Right cardiac atrium (tissue), 5 donors: ENCODE data around the gene AOC1. TPM values are rescaled to one million over a fixed set of nuclear protein-coding genes. Genes with fewer than 3 reads are reported as not detected.

ENCODE experiments used
- ATAC-seq, 2 donors: fragments of 200-7000 bp; cut with Tn5 transposase; one replicate each; pipeline versions ENCODE4 v1.8.0 to v1.9.1; 2020; ENCODE audit warnings: moderate library complexity in 2 of 2, mild to moderate bottlenecking in 1 of 2
- DNase-seq, 3 donors: peaks; one replicate each; pipeline ENCODE4 v3.0.0-alpha.2; 2020
- H3K27ac ChIP-seq: one replicate; pipeline ENCODE4 v1.5.1; 2013; ENCODE audit warnings: mild to moderate bottlenecking, low read length, control low read depth, moderate library complexity
- H3K27me3 ChIP-seq: one replicate; pipeline ENCODE4 v1.6.1; 2013; ENCODE audit not compliant: control insufficient read depth, insufficient read depth
- H3K4me1 ChIP-seq: one replicate; pipeline ENCODE4 v1.6.1; 2013; ENCODE audit warnings: low read length; ENCODE audit not compliant: control insufficient read depth, insufficient read depth
- H3K4me3 ChIP-seq: one replicate; pipeline ENCODE4 v1.5.1; 2013; ENCODE audit warnings: low read length, control low read depth
- H3K9me3 ChIP-seq: one replicate; pipeline ENCODE4 v1.6.1; 2013; ENCODE audit warnings: low read length; ENCODE audit not compliant: control insufficient read depth
- WGBS: extraction: QIAGEN DNeasy Blood & Tissue Kit; methylation state at CpG from one replicate; pipeline ENCODE4 v1.1.7; 2013; 5-methylcytosine and 5-hydroxymethylcytosine counted together
- intact Hi-C, 4 donors: fragments of 100-400 bp; cut with DNase I; formaldehyde crosslinking; loops; one replicate each; pipeline versions ENCODE4 v1.11.0 to v1.14.0; 2022 to 2023
- polyA plus RNA-seq: library from polyadenylated mRNA; stranded (reverse); fragments of 200-250 nt; gene quantifications from one replicate; pipeline ENCODE4 v1.2.3, GENCODE V29; 2013
- total RNA-seq, 4 donors: library from RNA; stranded (reverse); fragmentation: NEBNext Ultra II Directional; extraction: Animal tissue kit (Norgen Biotek cat#: 25700); gene quantifications; one replicate each; pipeline ENCODE4 v1.2.1, GENCODE V29; 2021
- donor health status: healthy with polysubstance abuse.
- donor health status: DM: no; HTN: yes; CAD: no.
- donor health status: DM: no; HTN: no; CAD: no.
- donor health status: DM: no; HTN: yes; CAD: no; lungs with severe emphysema.
- donor health status: DM: yes; HTN: yes; CAD: no.

Gene AOC1
- total and polyA plus RNA-seq, 5 donors: 0.17 to 0.40 TPM; not detected in 3

DNA sequence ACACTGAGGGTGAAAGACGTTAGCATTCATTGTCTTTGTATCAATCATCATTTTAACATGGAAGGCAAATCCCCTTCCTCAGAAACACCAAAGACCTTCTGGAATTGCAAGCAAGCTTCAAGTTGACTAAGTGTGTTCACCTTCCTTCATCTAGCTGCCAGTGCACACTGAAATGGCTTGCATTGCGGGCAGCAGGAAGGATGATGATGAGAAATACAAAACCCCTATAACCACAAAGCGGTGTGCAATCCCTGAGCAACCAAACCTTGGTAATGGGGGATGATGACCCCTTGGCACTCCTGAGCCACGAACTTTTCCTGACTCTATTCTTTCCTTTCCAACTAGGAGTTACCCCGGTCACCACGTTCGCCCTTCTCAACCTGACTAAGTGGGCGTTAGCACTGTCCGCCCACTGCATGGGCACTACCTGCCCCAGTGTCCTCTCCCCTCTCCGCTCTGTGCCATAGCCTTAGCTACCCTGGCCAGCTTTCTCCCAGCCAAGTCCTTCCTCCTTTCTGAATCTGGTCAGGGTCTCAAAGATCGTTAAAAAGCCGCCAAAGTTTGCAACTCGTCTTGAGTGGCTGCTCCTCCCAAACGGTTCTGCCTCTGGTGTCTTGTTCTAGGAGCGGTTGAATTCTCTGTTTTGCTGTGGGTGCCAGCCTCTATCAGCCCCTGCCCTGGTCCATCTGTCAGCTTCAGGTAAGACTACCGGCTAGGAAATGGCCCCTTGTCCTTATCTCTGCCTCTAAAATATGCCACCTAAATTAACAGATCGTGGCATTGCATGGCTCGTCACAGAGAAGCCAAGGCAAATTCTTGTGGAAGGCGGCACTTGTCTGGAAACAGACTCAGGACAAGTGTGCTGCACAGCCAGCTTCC lies 586 bp upstream of the AOC1 start:
- H3K4me1 ChIP-seq: no peaks in the 10 kb centered on the region
- WGBS: 82% methylated on average over 19 of the region's 19 CpGs
- no peak overlapping the region for H3K4me3 ChIP-seq
- ATAC-seq: no peak
- DNase-seq: no peak
- H3K27ac ChIP-seq: no peak overlapping the region
- no peaks in the 10 kb centered on the region for H3K27me3 ChIP-seq
- H3K9me3 ChIP-seq: no peaks in the 10 kb centered on the region
- intact Hi-C loops: no loop called here

- Histone ChIP-seq H3K4me3 (no peak overlapping the region), H3K4me1 (no peaks in the 10 kb centered on the region), H3K27me3 (no peaks in the 10 kb centered on the region), H3K9me3 (no peaks in the 10 kb centered on the region), H3K27ac (no peak overlapping the region)
- DNase-seq: no peak
- intact Hi-C loops: no loop called here
- WGBS: 75% methylated on average over 19 of the region's 19 CpGs
- ATAC-seq: no peak
Observed at GRCh38 chr7:150854066-150855000, 2.0 kb downstream of the AOC1 start.

DNA sequence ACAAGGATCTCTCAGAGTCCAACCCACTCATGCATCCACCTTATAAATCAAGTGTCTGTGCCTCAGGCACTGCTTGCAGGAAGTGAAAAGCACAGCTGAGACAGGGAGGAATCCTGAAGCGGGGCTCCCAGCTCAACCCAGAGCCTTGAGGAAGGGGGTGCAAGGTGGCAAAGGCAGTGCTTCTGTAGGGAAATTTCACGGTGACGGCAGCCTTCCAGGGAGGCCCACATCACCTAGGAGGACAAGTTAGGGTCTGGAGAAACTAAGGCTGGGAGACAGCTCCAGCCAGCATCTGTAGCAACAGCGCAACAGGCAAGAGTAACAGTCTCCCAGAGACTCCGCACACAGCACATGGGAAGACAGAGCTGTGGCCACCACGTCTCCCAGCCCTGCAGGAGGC lies 2.7 kb downstream of the AOC1 start:
- intact Hi-C loops: no loop called here

GRCh38 chr7:150855476-150856302 lies 3.4 kb downstream of the AOC1 start:
- Histone ChIP-seq H3K27me3 (no peaks in the 10 kb centered on the region), H3K27ac (no peak overlapping the region), H3K4me3 (no peak overlapping the region), H3K4me1 (no peaks in the 10 kb centered on the region), H3K9me3 (no peaks in the 10 kb centered on the region)
- 85% methylated on average over 9 of the region's 9 CpGs for WGBS
- intact Hi-C loops: no loop called here
- ATAC-seq: no peak
- no peak for DNase-seq

More for the DNA sequence above, 2.7 kb downstream of the AOC1 start:
- DNase-seq (no peak), ATAC-seq (no peak)
- H3K9me3 ChIP-seq: no peaks in the 10 kb centered on the region
- no peak overlapping the region for H3K4me3 ChIP-seq
- no peaks in the 10 kb centered on the region for H3K4me1 ChIP-seq
- no peak overlapping the region for H3K27ac ChIP-seq
- 85% methylated on average over 6 of the region's 6 CpGs for WGBS
- H3K27me3 ChIP-seq: no peaks in the 10 kb centered on the region

DNA sequence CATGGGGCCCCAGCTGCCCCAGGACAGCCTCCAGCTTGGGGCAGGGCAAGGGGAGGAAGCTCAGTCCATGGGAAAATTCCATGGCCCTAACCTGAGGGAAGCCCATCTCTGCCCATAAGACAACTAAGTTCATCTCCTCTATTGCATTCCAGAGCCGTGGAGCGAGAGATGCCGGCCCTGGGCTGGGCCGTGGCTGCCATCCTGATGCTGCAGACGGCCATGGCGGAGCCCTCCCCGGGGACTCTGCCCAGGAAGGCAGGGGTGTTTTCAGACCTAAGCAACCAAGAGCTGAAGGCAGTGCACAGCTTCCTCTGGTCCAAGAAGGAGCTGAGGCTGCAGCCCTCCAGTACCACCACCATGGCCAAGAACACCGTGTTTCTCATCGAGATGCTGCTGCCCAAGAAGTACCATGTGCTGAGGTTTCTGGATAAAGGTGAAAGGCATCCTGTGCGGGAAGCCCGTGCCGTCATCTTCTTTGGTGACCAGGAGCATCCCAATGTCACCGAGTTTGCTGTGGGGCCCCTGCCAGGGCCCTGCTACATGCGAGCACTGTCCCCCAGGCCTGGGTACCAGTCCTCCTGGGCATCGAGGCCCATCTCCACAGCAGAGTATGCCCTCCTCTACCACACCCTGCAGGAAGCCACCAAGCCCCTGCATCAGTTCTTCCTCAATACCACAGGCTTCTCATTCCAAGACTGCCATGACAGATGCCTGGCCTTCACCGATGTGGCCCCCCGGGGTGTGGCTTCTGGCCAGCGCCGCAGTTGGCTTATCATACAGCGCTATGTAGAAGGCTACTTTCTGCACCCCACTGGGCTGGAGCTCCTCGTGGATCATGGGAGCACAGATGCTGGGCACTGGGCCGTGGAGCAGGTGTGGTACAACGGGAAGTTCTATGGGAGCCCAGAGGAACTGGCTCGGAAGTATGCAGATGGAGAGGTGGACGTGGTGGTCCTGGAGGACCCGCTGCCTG lies 4.3 kb downstream of the AOC1 start:
- Histone ChIP-seq H3K9me3 (no peaks in the 10 kb centered on the region), H3K27me3 (no peaks in the 10 kb centered on the region), H3K4me1 (no peaks in the 10 kb centered on the region), H3K27ac (no peak overlapping the region), H3K4me3 (no peak overlapping the region)
- 90% methylated on average over 26 of the region's 26 CpGs for WGBS
- DNase-seq (no peak), ATAC-seq (no peak)
- intact Hi-C loops: no loop called here

GRCh38 chr7:150857276-150858055 lies 5.1 kb downstream of the AOC1 start:
- H3K27me3 ChIP-seq: no peaks in the 10 kb centered on the region
- H3K9me3 ChIP-seq: no peaks in the 10 kb centered on the region
- H3K4me1 ChIP-seq: no peaks in the 10 kb centered on the region
- H3K4me3 ChIP-seq: no peak overlapping the region
- no peak for ATAC-seq
- no peak for DNase-seq
- H3K27ac ChIP-seq: no peak overlapping the region
- 93% methylated on average over 43 of the region's 43 CpGs for WGBS
- intact Hi-C loops: no loop called here

DNA sequence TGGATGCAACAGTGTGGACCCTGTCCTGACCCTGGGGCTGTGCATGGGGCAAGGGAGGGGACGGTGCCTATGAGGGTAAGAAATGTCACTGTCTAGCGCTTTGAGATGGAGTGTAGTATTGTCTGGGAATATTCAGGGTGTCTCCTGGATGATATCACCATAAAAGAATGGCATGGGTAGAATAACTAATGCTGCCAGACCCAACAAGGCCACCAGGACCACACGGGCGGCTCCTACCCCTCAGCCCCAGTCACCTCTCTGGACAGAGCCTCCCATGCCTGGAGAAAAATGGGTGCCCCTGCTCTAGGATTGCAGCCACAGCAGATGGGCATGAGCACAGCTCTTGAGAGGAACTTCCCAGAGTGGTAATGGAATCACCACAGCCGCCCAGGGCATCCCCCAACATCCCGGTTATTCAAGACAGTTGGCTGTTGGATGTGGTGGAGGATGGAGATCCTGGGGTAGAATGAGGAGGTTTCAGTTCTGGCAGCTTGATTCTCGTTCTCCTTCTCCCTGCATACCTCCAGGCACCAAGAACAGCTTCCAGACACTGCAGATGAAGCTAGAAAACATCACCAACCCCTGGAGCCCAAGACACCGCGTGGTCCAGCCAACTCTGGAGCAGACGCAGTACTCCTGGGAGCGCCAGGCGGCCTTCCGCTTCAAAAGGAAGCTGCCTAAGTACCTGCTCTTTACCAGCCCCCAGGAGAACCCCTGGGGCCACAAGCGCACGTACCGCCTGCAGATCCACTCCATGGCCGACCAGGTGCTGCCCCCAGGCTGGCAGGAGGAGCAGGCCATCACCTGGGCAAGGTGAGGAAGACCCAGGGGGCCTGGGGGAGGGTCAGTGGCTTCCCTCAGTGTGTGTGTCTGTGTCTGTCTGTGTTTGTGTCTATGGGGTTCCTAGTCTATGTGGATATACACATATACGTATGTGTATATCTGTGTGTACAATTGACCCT lies 6.2 kb downstream of the AOC1 start:
- WGBS: 87% methylated on average over 17 of the region's 18 CpGs
- ATAC-seq (no peak), DNase-seq (no peak)
- intact Hi-C loops: no loop called here
- H3K4me1 ChIP-seq: no peaks in the 10 kb centered on the region
- H3K4me3 ChIP-seq: no peak overlapping the region
- no peak overlapping the region for H3K27ac ChIP-seq
- H3K9me3 ChIP-seq: no peaks in the 10 kb centered on the region
- H3K27me3 ChIP-seq: no peaks in the 10 kb centered on the region

DNA sequence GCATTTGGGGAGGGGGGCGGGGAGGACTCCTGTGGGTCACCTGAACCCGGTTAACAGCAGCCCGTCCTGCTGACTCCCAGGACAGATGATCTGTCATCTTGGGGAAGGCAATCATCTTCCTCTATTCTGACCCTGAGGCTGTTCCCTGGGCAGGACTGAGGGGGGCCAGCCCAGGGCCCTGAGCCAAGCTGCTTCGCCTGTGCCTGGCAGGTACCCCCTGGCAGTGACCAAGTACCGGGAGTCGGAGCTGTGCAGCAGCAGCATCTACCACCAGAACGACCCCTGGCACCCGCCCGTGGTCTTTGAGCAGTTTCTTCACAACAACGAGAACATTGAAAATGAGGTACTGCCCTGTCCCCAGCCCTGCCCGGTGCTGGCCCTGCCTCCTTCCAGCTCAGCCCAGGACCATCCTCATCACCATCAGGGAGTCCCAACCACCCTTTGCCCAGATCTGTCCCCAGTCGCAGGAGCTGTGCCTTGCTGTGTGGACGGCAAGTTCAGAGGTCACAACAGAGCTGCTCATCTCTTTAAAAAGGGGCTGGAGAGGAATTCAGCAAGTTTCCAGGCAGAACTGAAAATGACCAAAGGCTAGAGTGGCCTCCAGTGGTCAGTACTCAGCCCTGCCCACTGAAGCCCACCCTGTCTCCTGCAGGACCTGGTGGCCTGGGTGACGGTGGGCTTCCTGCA lies 8.1 kb downstream of the AOC1 start:
- H3K4me1 ChIP-seq: no peaks in the 10 kb centered on the region
- no peak overlapping the region for H3K4me3 ChIP-seq
- H3K27ac ChIP-seq: no peak overlapping the region
- no peaks in the 10 kb centered on the region for H3K27me3 ChIP-seq
- no peak for DNase-seq
- WGBS: 62% methylated on average over 14 of the region's 14 CpGs
- ATAC-seq: peak; percentile 23 to 39
- intact Hi-C loops: loop anchor here in 1 of 4 donors (10.0 kb wide), 1 partner anchor 64 kb away; no protein-coding TSS in a partner anchor
- H3K9me3 ChIP-seq: no peaks in the 10 kb centered on the region
